ENCODE results near the gene SMARCAD1.
"Not testable (repeated sequence)": the region's sequence is repeated elsewhere in the genome, so short reads cannot be mapped to it uniquely, and the experiment has no call there.

Gene SMARCAD1

GRCh38 chr4:94295473-94295872, 87.8 kb downstream of the SMARCAD1 start:
- DNase-seq: not testable (repeated sequence)

DNA sequence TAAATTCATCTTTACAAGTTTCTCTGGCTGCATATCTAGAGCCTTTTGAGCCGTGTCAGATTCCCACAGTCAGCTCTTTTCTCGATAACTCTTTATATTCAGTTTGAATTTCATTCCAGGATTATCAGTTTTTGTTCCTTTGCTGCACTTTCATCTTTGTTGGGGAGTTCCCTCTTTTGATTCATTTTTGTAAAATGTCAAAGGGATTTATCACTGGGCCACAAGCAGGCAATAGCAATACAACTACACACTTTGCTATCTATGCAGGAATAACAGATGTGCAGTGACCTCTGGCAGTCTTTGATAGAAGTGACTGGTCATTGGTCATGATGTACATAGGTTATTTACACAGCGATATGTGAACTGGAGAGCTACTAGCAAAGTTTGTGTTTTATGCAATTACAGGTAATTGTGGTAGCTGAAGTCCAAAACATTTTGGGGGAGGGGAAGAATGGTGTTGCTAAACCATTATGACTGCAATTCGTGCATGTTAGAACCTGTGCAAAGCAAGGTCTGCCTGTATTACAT, 91.1 kb downstream of the SMARCAD1 start:
- DNase-seq: no peak

GRCh38 chr4:94302191-94302590, 94.5 kb downstream of the SMARCAD1 start:
- DNase-seq: no peak

DNA sequence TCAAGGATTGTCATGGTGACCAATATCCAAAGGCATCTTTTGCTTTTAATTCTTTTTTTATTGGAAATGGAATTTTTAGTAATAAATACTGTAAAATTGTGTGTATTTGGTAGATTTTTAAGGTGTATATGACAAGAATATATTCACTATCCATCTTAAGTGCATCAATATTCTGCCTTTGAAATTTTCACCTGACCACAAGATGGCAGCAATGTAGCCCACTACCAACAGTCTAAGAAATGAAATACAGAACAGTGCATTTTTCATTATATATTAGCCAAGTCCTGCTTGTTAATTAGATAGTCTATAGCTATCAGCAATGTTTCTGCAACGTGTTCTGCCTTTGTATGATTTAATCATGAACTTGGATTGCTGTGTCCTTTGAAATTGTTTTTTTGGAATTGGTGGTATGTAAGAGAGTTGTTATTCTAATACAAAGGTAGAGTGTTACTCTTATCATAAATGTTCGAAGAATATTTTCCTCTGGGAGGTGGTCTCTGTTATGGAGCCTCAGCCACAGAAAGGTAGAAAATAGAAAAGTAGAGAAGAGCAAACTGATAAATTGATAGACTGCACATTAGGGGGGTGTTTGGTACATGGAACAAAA, 96.8 kb downstream of the SMARCAD1 start:
- DNase-seq: no peak

GRCh38 chr4:94305466-94306225, 98.0 kb downstream of the SMARCAD1 start:
- DNase-seq: no peak

GRCh38 chr4:94306713-94307112, 99.0 kb downstream of the SMARCAD1 start:
- no peak for DNase-seq

DNA sequence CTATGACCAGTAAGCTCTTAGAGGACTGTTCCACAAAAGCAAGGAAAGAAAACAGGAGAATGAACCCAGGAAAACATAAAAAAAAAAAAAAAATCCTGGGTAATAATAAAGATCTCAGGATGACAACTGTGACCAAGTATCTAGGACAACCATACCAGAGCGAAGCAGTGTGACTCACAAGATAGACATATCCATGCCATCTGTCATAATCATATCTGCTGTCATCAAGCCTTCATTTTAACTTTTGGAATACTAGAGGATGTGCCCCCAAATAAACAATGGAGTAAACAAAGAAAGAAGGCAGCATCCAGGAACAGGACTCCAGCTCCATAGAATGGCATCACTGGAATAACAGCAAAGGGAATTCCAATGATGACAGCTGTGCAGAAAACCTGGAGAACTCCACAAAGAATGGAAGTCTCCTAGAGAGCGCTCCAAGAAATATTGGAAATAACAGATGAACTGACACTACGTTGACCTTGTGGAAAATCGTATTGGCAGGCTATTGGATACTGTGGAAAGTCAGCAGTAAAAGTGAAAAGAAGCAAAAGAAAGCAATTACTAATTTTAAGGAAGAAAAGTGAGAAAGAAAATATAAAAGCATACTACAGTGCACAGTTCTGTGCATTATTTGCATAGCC, 99.7 kb downstream of the SMARCAD1 start:
- no peak for DNase-seq

- DNase-seq: not testable (repeated sequence)
These were observed 112.3 kb downstream of the SMARCAD1 start for GRCh38 chr4:94319927-94320326.

- DNase-seq: no peak
These were observed 118.2 kb downstream of the SMARCAD1 start for GRCh38 chr4:94325835-94326234.

- DNase-seq: no peak
These were observed 122.3 kb downstream of the SMARCAD1 start for GRCh38 chr4:94329933-94330332.

DNA sequence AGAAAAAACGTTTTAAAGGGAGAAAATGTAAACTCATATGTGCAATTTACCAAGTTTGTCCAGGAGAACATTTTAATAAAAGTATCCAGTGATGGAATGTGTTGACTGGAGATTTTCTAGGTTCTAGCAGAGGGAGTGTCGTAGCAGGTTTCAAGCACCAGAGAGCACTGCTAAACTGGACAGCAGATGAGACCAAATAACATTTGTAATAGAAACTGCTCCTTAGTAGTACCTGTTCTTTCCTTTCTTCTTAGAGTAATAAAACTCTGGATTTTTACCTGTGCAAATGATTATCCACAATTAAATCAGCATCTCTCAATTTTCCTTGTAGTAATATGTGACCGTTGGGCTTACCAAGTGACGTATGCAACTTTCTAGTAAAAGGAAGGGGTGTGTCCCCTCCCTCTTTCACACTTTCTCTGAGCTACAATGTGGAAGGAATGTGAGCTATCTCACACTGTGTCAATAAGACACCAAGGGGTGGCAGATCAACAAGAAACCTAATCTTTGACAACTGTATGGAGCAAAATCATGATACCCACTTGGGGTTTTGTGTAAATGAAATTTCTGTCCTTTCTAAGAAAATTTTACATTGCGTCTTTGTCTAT, 125.4 kb downstream of the SMARCAD1 start:
- no peak for DNase-seq

GRCh38 chr4:94333866-94334265, 126.2 kb downstream of the SMARCAD1 start:
- DNase-seq: no peak

- DNase-seq: no peak
These were observed 126.8 kb downstream of the SMARCAD1 start for GRCh38 chr4:94334476-94334875.

DNA sequence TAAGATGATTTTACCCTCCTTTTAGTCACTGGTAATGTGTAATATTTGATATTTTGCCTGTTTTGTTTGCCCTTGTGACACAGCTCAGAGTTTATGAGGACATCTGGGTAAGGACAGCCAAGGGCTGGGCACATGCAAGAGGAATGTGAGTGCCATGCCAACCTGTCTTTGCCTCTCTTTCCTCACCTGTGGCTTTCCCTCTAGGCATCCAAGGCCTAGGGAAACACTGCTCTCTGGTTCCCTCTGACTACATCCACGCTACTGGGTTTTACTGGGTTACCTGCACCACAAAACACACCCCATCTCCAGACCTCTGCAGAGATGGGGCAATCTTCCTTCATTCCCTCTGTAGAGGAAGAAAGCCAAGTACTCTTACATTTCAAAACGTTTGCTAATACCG, 127.3 kb downstream of the SMARCAD1 start:
- DNase-seq: no peak

- DNase-seq: no peak
These were observed 128.6 kb downstream of the SMARCAD1 start for GRCh38 chr4:94336303-94336702.

DNA sequence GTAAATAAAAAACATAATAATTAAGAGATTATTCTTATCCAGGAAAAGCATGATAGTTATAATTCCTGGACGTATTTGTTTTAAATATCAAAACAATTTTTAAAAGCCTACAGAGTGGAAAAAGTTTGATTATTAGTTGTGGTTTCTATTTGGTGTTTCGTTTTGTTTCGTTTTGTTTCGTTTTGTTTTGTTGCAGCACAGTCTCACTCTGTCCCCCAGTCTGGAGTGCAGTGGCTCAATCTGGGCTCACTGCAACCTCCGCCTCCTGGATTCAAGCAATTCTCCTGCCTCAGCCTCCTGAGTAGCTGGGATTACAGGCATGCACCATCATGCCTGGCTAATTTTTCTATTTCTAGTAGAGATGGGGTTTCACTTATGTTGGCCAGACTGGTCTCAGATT, 129.1 kb downstream of the SMARCAD1 start:
- not testable (repeated sequence) for DNase-seq

DNA sequence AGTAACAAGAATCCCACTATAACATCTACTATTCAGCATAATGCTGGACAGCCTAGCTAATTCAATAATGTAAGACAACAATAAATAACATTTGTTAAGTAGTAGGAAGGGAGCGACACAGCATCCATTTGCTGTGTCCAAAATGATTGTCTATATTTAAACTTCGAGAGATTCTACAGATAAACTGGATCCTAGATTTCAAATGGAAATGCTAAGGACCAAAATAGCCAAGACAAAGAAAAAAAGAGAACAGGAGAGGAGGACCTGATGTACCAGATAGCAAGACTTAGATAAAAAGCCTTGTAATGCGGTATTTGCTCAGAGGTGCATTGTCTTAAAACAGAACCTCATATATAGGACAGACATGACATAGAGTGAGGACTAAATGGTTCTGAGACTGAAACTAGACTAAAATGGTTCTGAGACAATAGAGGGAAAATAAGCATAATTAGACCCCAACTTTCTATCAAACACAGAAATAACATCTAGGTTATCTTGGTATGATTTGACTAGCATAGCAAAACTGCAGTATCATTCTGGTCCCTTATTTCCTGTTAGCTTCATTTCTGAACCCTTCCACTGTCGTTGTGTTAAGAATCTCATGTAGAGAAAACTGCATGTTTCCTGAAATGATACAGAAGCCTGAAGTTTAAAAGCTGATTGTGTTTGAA, 131.2 kb downstream of the SMARCAD1 start:
- DNase-seq: no peak

GRCh38 chr4:94339779-94340178, 132.1 kb downstream of the SMARCAD1 start:
- DNase-seq: no peak

Data from DMS153 (cell line).